Endothelial cell of umbilical vein (primary cell): ENCODE data around the gene ASXL1. TPM values are rescaled to one million over a fixed set of nuclear protein-coding genes. Genes with fewer than 3 reads are reported as not detected.
A peak's percentile ranks its signal among the peaks of the same experiment; 100 is the strongest.

Experiments
- Bru-seq: library from RNA; stranded (reverse); fragments of 400-500 nt; gene quantifications from one replicate; lab custom pipeline; 2021; lab: Mats Ljungman, UMichigan
- BruChase-seq, 2 experiments: library from RNA; stranded (reverse); fragments of 400-500 nt; gene quantifications; one replicate each; lab custom pipeline; 2021; lab: Mats Ljungman, UMichigan
- BruUV-seq: library from RNA; stranded (reverse); fragments of 400-500 nt; replicated peaks from 2 replicates; lab custom pipeline; 2021; lab: Mats Ljungman, UMichigan
- CTCF ChIA-PET: fragments of 300-600, 350-600 bp; sonication (Branson Sonifier 250); formaldehyde crosslinking; loops from one replicate; lab custom pipeline; 2021; ENCODE audit warnings: antibody characterized with exemption, inconsistent platforms; lab: Charles Lee
- POLR2A ChIA-PET: fragments of 300-600, 350-600 bp; sonication (Branson Sonifier 250); formaldehyde crosslinking; loops from one replicate; lab custom pipeline; 2021; ENCODE audit warnings: antibody characterized with exemption, inconsistent platforms; lab: Charles Lee
- DNase-seq: peaks from one replicate; pipeline ENCODE4 v3.0.0-alpha.2; 2011; ENCODE audit warnings: low read depth, low spot score
- FAIRE-seq: peaks from 2 replicates; lab custom pipeline; 2011; peaks lifted over from hg19 to GRCh38; lab: Jason Lieb, UNC
- H2AFZ ChIP-seq: 2 replicates; pipeline ENCODE4 v1.6.0; 2012; ENCODE audit warnings: low read depth, low read length, control low read depth, inconsistent platforms
- H3K27ac ChIP-seq: 2 replicates; pipeline ENCODE4 v1.5.1; 2011; ENCODE audit warnings: low read depth, mild to moderate bottlenecking, control low read depth, low read length, moderate library complexity; ENCODE audit not compliant: insufficient read depth
- H3K27me3 ChIP-seq, 2 experiments: 2 replicates each; pipeline versions ENCODE4 v1.6.0 to v1.6.1; 2011; ENCODE audit warnings: low read length in 2 of 2, mixed read lengths in 1 of 2; ENCODE audit not compliant: control insufficient read depth in 2 of 2, insufficient read depth in 2 of 2
- H3K36me3 ChIP-seq, 2 experiments: 2 replicates in 1 of 2; 3 replicates in 1 of 2; pipeline ENCODE4 v1.5.1; 2011; ENCODE audit warnings: low read length in 2 of 2, mild to moderate bottlenecking in 1 of 2, moderate library complexity in 1 of 2; ENCODE audit not compliant: control insufficient read depth in 2 of 2, insufficient read depth in 2 of 2; ENCODE audit errors: extremely low read depth in 1 of 2
- H3K4me1 ChIP-seq: 3 replicates; pipeline ENCODE4 v1.5.1; 2011; ENCODE audit warnings: mild to moderate bottlenecking, low read length; ENCODE audit not compliant: control insufficient read depth, insufficient read depth; ENCODE audit errors: extremely low read depth
- H3K4me2 ChIP-seq: 2 replicates; pipeline ENCODE4 v1.6.1; 2011; ENCODE audit warnings: low read length, control low read depth, mixed read lengths; ENCODE audit not compliant: insufficient read depth
- H3K4me3 ChIP-seq, 3 experiments: fragments of 200-600 bp in 1 of 3; sonication (generic), shearing (Covaris generic) in 1 of 3; replicated peaks in 1 of 3; 2 replicates each; pipeline ENCODE4 v1.5.1; 2011 to 2016; ENCODE audit warnings: control low read depth in 3 of 3, low read length in 3 of 3, mild to moderate bottlenecking in 2 of 3, inconsistent platforms in 1 of 3, low read depth in 1 of 3, moderate library complexity in 1 of 3; ENCODE audit not compliant: insufficient read depth in 1 of 3
- H3K79me2 ChIP-seq: 2 replicates; pipeline ENCODE4 v1.6.0; 2012; ENCODE audit warnings: low read length, inconsistent platforms; ENCODE audit not compliant: control insufficient read depth, insufficient read depth
- H3K9ac ChIP-seq: replicated peaks from 2 replicates; pipeline ENCODE3; 2011; ENCODE audit warnings: low read length, control low read depth; ENCODE audit not compliant: insufficient read depth; ENCODE audit errors: extremely low read depth
- H3K9me1 ChIP-seq: replicated peaks from 3 replicates; pipeline ENCODE4 v1.6.0; 2011; ENCODE audit warnings: mild to moderate bottlenecking, low read length; ENCODE audit not compliant: control insufficient read depth, insufficient read depth; ENCODE audit errors: extremely low read depth
- H3K9me3 ChIP-seq: replicated peaks from 2 replicates; pipeline ENCODE4 v1.5.1; 2012; ENCODE audit warnings: low read length, inconsistent platforms; ENCODE audit not compliant: control insufficient read depth, insufficient read depth
- H4K20me1 ChIP-seq: replicated peaks from 2 replicates; pipeline ENCODE3; 2011; ENCODE audit warnings: mild to moderate bottlenecking, low read length; ENCODE audit not compliant: control insufficient read depth, insufficient read depth; ENCODE audit errors: extremely low read depth
- EZH2 ChIP-seq: IDR thresholded peaks from 2 replicates; pipeline ENCODE4 v1.6.1; 2012; ENCODE audit warnings: borderline replicate concordance, low read depth, mild to moderate bottlenecking, moderate library complexity, low read length, inconsistent platforms; ENCODE audit not compliant: severe bottlenecking
- FOS ChIP-seq: IDR thresholded peaks from 2 replicates; pipeline ENCODE4 v1.6.1; 2011; ENCODE audit warnings: mild to moderate bottlenecking, low read length, moderate library complexity, borderline replicate concordance; ENCODE audit not compliant: insufficient read depth
- JUN ChIP-seq: IDR thresholded peaks from 2 replicates; pipeline ENCODE4 v1.6.1; 2011; ENCODE audit warnings: borderline replicate concordance, low read depth; ENCODE audit not compliant: insufficient read length, insufficient read depth
- MYC ChIP-seq: IDR thresholded peaks from one replicate; pipeline ENCODE4 v1.6.1; 2011; ENCODE audit warnings: mild to moderate bottlenecking, low read depth, low read length
- POLR2A ChIP-seq: IDR thresholded peaks from 2 replicates; pipeline ENCODE4 v1.6.1; 2012; ENCODE audit warnings: low read depth, mild to moderate bottlenecking, control low read depth, low read length
- POLR2AphosphoS5 ChIP-seq: IDR thresholded peaks from 2 replicates; pipeline ENCODE4 v1.6.1; 2012; ENCODE audit warnings: low read depth, mild to moderate bottlenecking, control low read depth, low read length, moderate library complexity; ENCODE audit not compliant: insufficient read depth
- dilution Hi-C: fragments of 300-500 bp; cut with MboI; formaldehyde crosslinking; loops from one replicate; pipeline ENCODE4 v1.15.0; 2019; ENCODE audit warnings: low sequenced_read_pairs; ENCODE audit not compliant: extremely low pct_ligation_motif_present
- intact Hi-C: fragments of 100-400 bp; cut with micrococcal nuclease; formaldehyde crosslinking; loops from one replicate; pipeline ENCODE4 v1.10.0; 2022
- long read RNA-seq: library from polyadenylated mRNA; stranded (forward); transcript quantifications from one replicate; pipeline ENCODE4 v2.0.0, GENCODE V29; 2021
- polyA minus RNA-seq, 3 experiments: library from RNA; depleted of rRNA, polyadenylated mRNA; stranded (reverse); fragments of >200 nt; gene quantifications; 1 replicate in 1 of 3; 2 replicates in 2 of 3; pipeline ENCODE4 v1.2.3, GENCODE V29; 2011
- polyA plus RNA-seq, 4 experiments: library from polyadenylated mRNA; depleted of rRNA in 3 of 4; stranded (reverse) in 3 of 4; unstranded in 1 of 4; fragments of >200 nt; gene quantifications; 2 replicates each; pipeline versions ENCODE4 v1.2.1 to v1.2.3, GENCODE V29; 2011 to 2012; ENCODE audit warnings: missing spikeins in 1 of 4
- total RNA-seq: library from RNA; stranded (reverse); gene quantifications from 2 replicates; pipeline ENCODE4 v1.2.3, GENCODE V29; 2021

The ASXL1 gene
- 98.9 and 101 TPM in 2 replicates for total RNA-seq
- polyA plus RNA-seq, result 37.3 and 45.4 TPM in 2 replicates
- 30.1 and 34.6 TPM in 2 replicates for polyA plus RNA-seq (2011; cell fraction: cytosol; rRNA removed)
- 264 and 294 TPM in 2 replicates for polyA plus RNA-seq (2011; cell fraction: nucleus; rRNA removed)
- polyA plus RNA-seq (2012), result 46.9 and 53.2 TPM in 2 replicates
- polyA minus RNA-seq, result 106 and 119 TPM in 2 replicates
- polyA minus RNA-seq (2011; cell fraction: cytosol; rRNA and poly(A)+ RNA removed), result 35.6 TPM
- polyA minus RNA-seq (2011; cell fraction: nucleus; rRNA and poly(A)+ RNA removed), result 155 and 193 TPM in 2 replicates
- Bru-seq, nascent RNA, result percentile 95 among the genes with signal in this experiment
- percentile 89 among the genes with signal in this experiment for BruChase-seq, experiment 1, labeled RNA remaining after a 6-hour chase
- BruChase-seq, experiment 2, labeled RNA remaining after a 2-hour chase, result percentile 94 among the genes with signal in this experiment
- long read RNA-seq, partial matches to known transcripts, result 4 of 34 reads
- long read RNA-seq, other reads (novel, unspliced or antisense), result 29 of 34 reads

- peak within 1 kb of the TSS; percentile 92 for H3K4me2 ChIP-seq
- CTCF ChIA-PET, result interaction anchor here (1.3 kb wide), 1 partner anchor 123 kb away, joined by 3 read pairs; no protein-coding TSS in a partner anchor
- DNase-seq (peak; percentile 97), FAIRE-seq (peak; percentile 86)
- POLR2A ChIA-PET, result interaction anchor here (0.5 to 0.7 kb wide), 2 partner anchors 13 to 152 kb away, joined by 3 to 4 read pairs; no protein-coding TSS in a partner anchor
- no TSS peak for BruUV-seq
- H3K36me3 ChIP-seq, result no peaks in the 10 kb centered on the region
- no peaks in the 10 kb centered on the region for H3K9me3 ChIP-seq
- peak within 1 kb of the TSS; percentile 78 to 92 (median 92) for H3K4me3 ChIP-seq
- H3K9me1 ChIP-seq, result no peaks in the 10 kb centered on the region
- peaks cover 45% of the 10 kb centered on the region for H3K79me2 ChIP-seq
- H2AFZ ChIP-seq, result peak within 1 kb of the TSS; percentile 77
- no peaks in the 10 kb centered on the region for H3K27me3 ChIP-seq
- peak within 1 kb of the TSS; percentile 94 for H3K27ac ChIP-seq
- dilution Hi-C loops (no loop called here), intact Hi-C loops (loop anchor here (1.0 kb wide), 3 partner anchors 32 to 151 kb away; partner anchors contain the start of genes PLAGL2 and POFUT1)
- peak within 1 kb of the TSS; percentile 97 for H3K9ac ChIP-seq
- TF ChIP-seq EZH2 (no peak), MYC (peak; percentile 22), FOS (peak; percentile 12), POLR2AphosphoS5 (peak; percentile 62), JUN (no peak), POLR2A (peak; percentile 61)
- peaks cover 30% of the 10 kb centered on the region for H3K4me1 ChIP-seq
- H4K20me1 ChIP-seq, result peaks cover 5% of the 10 kb centered on the region
These were observed at the start of gene ASXL1 for GRCh38 chr20:32357869-32358631. TSS of gene ASXL1 (plus strand) at chr20:32358331. CDS start at chr20:32358776, 445 bp downstream.
